Bronchus fibroblast of lung (primary cell): ENCODE data around the gene KIR3DL1. TPM values are rescaled to one million over a fixed set of nuclear protein-coding genes. Genes with fewer than 3 reads are reported as not detected.

Source experiments
- total RNA-seq: library from RNA; depleted of rRNA; stranded (reverse); fragments of >200 nt; gene quantifications from 2 replicates; pipeline ENCODE4 v1.2.3, GENCODE V29; 2015

KIR3DL1 gene
- not detected in 2 replicates for total RNA-seq

GRCh38 chr19:54816251-54816650 lies at the start of gene KIR3DL1:
TSS of gene KIR3DL1 (plus strand) at chr19:54816468.

GRCh38 chr19:54769646-54770045 lies 46.6 kb upstream of the KIR3DL1 start, which contains the start of gene KIR2DL1:
TSS of gene KIR2DL1 (plus strand) at chr19:54769793. CDS start at chr19:54769851, 58 bp downstream.

GRCh38 chr19:54803410-54803809 lies 12.9 kb upstream of the KIR3DL1 start, which contains the start of gene KIR2DL4:
TSS of gene KIR2DL4 (plus strand) at chr19:54803610. CDS start at chr19:54803652, 42 bp downstream.

GRCh38 chr19:54832496-54832895 lies 16.2 kb downstream of the KIR3DL1 start, which contains the start of gene KIR2DS4:
TSS of gene KIR2DS4 (plus strand) at chr19:54832676.

GRCh38 chr19:54850061-54850640 lies 33.9 kb downstream of the KIR3DL1 start, which contains the start of gene KIR3DL2:
TSS of gene KIR3DL2 (plus strand) at chr19:54850443. CDS start at chr19:54850476, 33 bp downstream.

GRCh38 chr19:54873990-54874389 lies 57.7 kb downstream of the KIR3DL1 start, which contains the start of gene FCAR:
TSS of gene FCAR (plus strand) at chr19:54874235. CDS start at chr19:54874290, 55 bp downstream.

Other genes with a start within 250 kb of the KIR3DL1 start
- not detected in 2 replicates for gene LILRA2, start 242.7 kb upstream of the KIR3DL1 start, total RNA-seq
- gene LILRA1, start 222.8 kb upstream of the KIR3DL1 start, total RNA-seq, result not detected in 2 replicates
- gene LILRB1, start 186.0 kb upstream of the KIR3DL1 start, total RNA-seq, result not detected in 2 replicates
- not detected in 2 replicates for gene LILRB4, start 153.5 kb upstream of the KIR3DL1 start, total RNA-seq
- gene KIR3DL3, start 92.0 kb upstream of the KIR3DL1 start, total RNA-seq, result not detected in 2 replicates
- gene KIR2DL3, start 78.0 kb upstream of the KIR3DL1 start, total RNA-seq, result not detected in 2 replicates
- not detected in 2 replicates for gene KIR2DL1, start 46.7 kb upstream of the KIR3DL1 start, total RNA-seq
- not detected in 2 replicates for gene KIR2DL4, start 12.9 kb upstream of the KIR3DL1 start, total RNA-seq
- gene KIR2DS4, start 16.2 kb downstream of the KIR3DL1 start, total RNA-seq, result not detected in 2 replicates
- not detected in 2 replicates for gene KIR3DL2, start 34.0 kb downstream of the KIR3DL1 start, total RNA-seq
- not detected in 2 replicates for gene FCAR, start 57.8 kb downstream of the KIR3DL1 start, total RNA-seq
- gene NCR1, start 89.7 kb downstream of the KIR3DL1 start, total RNA-seq, result not detected in 2 replicates
- gene NLRP7, start 131.1 kb downstream of the KIR3DL1 start, total RNA-seq, result not detected in 2 replicates
- gene NLRP2, start 149.9 kb downstream of the KIR3DL1 start, total RNA-seq, result under 0.01 and 0.34 TPM in 2 replicates
- gene GP6, start 221.8 kb downstream of the KIR3DL1 start, total RNA-seq, result not detected in 2 replicates
- gene RDH13, start 246.7 kb downstream of the KIR3DL1 start, total RNA-seq, result 6.4 and 8.4 TPM in 2 replicates